Measurements from ENCODE around the gene ATXN10.
"Not testable (repeated sequence)": the region's sequence is repeated elsewhere in the genome, so short reads cannot be mapped to it uniquely, and the experiment has no call there.

The ATXN10 gene

DNA sequence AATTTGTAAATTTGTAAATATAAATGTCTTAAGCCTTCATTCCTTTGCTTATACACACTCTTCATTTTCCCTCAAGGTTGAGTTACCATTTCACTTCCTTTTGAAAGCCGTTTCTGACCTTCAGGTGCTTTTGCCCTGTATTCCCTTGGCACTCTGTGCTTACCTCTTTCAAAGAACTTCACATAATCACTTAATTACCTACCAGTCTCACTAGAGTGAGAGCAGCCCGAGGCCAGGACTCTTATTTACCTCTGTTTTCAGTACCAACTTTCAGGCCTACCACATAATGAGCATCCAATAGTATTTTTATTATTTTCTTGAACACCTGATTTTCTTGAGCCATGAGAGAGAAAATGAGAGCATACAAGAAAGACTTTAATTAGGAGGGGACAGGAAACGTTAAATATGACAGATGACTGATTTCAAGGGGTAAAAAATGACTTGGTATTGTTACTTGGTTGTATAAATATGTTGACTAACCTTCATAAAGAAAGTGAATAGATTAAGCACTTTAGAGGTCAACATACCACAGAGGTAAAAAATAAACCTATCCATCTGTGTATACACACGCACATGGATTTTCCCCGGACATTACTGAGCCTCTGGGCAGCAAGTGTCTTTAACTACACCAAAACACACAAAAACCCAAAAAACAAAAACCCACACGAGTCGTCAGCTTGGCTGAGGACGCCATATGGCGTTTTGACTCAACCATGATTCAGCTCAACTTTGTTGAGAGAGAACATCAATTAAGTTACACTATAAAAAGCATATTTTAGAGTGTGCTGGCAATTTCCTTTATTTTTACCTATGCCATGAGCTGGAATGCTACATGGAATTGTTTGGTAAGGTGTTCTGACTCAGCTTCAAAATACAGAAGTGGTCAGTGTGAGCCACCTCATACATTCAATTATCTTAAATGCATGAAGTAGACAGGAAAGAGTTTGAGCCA is 7.6 kb downstream of the ATXN10 start:
- no peak for DNase-seq (ENCODE audit: low spot score)

DNA sequence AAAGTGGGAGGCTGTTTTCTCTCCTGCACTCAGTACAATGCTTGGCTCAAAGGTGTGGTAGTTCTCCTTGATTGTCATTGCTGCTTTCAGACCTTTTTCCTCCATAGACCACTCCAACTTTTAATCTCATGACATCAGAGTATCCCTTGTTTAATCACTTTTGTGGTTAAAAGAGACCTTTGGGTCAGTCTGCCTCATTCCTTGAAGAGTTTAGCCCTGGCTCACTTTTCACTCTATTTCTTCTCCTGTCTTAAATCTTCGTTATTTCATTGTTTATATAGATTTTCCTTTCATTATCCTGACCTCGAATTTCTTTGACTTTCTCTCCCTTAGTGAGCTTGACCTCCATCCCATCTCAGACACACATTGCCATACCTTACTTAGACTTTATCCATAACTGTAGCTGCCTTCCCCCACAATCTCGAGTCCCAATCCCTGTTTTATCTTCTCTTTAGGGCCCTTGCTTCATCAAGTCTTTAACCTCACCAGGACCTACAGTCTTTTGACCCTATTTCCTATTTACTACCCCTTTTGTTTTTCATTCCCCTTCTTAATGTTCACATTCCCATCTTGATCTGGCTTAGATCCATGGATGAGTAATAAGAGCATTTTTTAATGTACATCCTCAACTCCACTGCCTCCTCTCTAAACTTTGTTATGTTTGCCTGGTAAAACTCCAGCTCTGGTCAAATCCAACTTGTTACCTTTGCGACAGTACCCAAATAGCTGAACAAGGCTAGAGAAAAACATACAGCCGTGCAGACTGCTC is 9.5 kb downstream of the ATXN10 start:
- no peak for DNase-seq (ENCODE audit: low spot score)

DNA sequence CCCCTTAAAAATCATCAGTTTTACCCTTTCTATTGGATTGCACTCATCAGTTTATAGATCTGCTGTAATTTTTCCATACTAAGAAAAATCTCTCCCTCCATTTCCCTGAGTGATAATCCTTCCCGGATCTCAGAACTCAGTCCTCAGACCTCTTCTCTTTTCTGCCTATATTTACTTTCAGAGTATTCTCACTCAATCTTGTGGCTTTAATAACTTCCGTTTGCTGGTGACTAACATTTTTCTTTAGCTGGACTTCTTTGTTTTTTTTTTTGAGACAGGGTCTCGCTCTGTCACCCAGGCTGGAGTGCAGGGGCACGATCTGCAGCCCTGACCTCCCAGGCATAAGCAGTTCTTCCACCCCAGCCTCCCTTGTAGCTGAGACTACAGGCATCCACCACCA is 10.4 kb downstream of the ATXN10 start:
- DNase-seq (ENCODE audit: low spot score): no peak

DNA sequence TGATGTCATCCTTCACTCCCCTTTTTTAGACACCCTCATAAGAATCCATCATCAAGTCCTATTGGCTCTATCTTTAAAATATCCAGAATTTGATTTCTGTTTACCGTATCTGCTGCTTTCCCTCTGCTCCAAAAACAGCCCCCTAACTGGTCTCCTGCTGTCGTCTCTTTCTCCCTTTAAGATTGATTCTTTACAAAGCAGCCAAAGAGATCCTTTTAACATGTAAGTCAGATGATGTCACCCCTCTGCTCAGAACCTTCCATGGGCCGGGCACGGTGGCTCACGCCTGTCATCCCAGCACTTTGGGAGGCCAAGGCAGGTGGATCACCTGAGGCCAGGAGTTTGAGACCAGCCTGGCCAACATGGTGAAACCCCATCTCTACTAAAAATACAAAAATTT is 11.1 kb downstream of the ATXN10 start:
- DNase-seq (ENCODE audit: low spot score): not testable (repeated sequence)

DNA sequence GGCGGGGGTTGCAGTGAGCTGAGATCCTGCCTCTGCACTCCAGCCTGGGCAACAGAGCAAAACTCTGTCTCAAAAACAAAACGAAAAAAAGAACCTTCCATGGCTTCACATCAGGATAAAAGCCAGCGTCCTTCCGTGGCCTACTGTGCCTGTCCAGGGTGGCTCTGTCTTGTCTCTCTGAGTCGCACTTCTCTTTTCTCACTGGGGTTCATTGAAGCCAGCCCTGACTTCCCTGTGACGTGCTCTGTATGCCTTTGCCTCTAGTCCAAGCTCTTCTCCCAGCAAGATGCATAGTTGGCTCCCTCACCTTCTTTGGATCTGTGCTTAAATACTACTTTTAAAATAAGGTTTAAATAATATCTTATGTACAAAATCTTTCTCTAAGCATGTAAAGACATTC is 11.6 kb downstream of the ATXN10 start:
- DNase-seq (ENCODE audit: low spot score): no peak

DNA sequence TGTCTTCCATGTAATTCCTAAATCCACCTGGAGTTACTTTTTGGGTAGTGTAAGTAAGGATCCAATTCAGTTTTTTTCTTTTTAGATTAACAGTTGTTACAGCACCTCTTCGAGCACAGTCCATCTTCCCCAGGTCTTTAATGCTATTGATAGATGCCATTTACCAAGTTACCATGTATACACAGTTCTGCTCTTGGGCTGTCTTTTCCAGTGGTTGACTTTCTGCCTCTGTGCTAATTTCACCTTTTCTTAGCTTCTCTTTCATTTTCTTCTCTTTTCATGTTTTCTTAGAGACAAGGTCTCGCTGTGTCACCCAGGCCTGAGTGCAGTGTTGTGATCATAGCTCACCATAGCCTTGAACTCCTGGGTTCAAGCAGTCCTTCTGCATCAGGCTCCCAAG is 12.0 kb downstream of the ATXN10 start:
- DNase-seq (ENCODE audit: low spot score): no peak

DNA sequence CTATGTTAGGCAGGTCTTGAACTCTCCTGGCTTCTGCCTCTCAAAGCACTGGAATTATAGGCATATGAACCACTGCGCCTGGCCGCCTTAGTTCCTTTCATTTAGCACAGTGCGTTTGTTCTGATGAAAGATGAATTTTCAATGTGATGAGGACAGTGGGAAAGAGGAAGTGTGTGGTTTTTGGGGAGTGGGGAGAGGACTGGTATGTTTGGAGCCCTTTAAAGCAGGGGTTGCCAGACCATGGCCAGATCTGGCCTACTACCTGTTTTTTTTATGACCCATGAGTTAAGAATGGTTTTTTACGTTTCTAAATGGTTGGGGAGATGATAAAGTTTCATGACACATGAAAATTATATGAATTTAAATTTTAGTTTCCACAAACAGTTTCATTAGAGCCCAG is 12.5 kb downstream of the ATXN10 start:
- no peak for DNase-seq (ENCODE audit: low spot score)

DNA sequence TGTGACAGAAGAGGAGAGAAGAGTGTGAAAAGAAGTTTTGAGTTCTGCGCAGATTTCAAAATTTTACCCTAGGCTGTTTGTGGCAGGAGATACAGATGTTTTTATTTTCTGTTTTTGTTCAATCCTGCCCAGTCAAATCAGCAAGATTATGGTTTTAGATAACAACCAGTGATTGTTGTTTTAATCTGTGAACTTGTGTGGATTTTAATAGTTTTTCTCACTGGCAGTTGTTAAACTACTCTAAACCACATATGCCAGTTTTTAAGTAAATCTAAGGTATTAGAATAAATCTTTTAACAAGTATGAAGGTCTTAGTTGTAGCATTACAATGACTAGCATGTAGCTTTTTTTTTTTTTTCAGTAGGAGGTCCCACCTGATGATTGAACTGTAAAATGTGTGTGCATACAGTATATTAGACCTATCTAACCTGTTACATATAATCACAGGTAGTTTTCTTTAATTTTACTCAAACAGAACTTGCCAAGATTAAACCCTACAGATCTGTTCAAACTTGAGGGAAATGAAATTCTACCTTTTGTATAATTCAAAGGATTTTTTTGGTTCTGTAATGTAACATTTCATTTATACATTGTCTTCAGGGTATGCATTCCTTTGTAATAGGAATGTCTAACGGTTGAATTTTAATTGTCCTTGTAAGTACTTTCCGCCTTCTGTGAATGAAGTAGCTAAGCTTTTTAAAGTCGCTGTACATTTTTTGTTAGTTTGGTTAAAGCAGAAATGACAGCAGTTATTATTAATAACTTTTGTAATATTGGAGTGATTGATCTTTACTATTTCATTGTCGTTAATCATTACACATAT is 13.3 kb downstream of the ATXN10 start:
- no peak for DNase-seq (ENCODE audit: low spot score)

DNA sequence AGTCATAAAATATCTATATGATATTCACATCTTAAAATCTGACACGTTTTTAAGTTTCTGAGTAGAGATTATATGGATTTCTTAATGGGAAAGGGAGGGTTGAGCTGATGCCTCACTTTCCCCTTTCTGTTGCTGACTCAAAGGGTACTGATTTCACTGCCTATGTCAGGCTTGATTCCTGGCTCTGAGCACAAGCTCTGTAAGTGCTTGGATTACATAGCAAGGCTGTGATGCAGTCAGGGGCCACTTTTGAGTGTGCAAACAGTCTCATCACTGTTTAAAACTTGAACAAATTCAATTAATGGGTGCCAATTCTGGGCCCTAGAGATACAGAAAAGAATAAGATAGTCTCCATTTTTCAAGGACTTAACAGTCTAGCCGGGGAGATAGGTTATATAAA is 14.4 kb downstream of the ATXN10 start:
- no peak for DNase-seq (ENCODE audit: low spot score)

DNA sequence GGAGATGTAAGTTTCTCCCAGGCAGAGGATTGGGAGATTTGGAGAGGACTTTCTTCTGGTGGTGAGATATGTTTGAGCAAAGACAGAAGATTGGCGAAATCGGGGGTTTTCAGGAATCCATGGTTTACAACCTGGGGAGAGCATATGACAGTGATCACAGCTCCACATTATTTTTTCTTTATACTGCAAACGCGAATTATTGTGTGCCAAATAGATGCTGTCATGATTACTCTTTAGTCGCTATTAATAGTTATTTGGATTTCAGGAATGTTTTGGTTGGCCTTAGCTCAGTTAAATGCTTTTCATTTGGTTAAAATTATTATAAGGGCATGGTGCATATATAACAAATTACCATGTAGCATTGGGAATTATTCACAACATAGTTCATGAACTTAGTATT is 15.2 kb downstream of the ATXN10 start:
- DNase-seq (ENCODE audit: low spot score): no peak

DNA sequence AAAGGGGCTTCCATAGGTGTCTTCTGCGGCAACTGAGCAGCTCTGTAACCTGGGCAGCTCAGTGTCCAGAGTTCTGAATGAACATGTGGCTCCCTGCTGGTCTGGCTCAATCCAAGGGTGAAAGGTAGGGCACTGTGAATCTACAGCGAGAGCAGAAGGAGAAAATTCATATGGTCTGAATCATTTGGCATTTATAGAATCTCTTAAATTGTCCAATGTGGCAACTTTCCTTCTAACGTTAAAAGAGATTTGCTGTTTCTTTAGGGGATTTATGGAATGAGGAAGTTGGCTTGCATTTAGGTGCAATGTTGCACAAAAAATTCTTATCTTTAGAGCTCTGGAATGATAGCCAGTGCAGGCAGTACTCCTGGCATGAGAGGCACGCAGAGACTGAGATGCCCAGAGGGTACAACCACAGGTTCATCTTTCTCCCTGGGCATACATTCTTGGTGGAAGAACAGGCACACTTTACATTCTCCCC is 17.0 kb downstream of the ATXN10 start:
- DNase-seq (ENCODE audit: low spot score): no peak

DNA sequence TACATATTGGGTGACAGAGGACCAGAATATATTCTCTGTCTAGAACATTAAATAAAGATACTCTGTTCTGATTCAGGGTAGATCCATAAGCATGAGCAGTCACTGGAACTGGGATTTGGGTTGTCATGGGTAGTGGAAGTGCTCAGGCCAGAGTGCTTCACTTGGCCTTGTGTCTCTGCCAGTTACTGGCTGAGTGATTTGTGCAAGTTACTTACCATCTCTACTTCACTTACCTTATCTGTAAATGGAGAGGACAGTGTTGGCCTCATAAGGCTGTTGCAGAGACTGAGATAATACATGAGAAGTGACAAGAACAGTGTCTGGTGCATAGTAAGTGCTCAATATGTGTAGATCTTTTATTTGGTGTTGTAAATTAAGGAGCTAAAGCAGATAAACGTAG is 17.6 kb downstream of the ATXN10 start:
- no peak for DNase-seq (ENCODE audit: low spot score)

DNA sequence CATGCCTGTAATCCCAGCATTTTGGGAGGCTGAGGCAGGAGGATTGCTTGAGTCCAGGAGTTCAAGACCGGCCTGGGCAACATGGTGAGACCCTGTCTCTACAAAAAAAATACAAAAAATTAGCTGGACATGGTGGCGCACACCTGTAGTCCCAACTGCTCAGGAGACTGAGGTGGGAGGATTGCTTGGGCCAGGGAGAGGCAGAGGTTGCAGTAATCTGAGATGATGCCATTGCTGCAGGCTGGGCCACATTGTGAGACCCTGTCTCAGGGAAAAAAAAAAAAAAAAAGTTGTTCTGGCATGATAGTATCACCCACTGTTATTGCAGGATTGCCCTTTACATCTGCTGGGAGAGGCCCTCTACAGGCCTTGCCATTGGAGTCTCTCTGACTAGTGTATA is 18.4 kb downstream of the ATXN10 start:
- DNase-seq (ENCODE audit: low spot score): no peak

DNA sequence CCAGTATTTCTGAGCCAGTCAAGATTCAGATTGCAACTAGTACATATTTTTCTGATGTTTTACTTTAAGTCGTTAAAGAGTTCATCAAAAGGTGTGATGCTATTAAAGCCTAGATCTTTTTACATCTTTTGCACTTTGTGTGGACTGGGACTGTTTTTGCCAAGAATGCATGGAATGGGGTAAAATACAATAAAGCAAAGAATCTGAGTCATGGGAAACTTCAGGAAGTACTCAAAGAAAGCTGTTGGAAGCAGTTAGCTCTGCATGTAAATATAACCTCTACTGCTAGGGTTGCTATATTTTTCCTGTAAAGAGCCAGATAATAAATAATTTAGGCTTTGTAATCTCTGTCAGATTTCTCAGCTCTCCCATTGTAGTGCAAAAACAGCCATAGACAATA is 20.9 kb downstream of the ATXN10 start:
- DNase-seq (ENCODE audit: low spot score): no peak

DNA sequence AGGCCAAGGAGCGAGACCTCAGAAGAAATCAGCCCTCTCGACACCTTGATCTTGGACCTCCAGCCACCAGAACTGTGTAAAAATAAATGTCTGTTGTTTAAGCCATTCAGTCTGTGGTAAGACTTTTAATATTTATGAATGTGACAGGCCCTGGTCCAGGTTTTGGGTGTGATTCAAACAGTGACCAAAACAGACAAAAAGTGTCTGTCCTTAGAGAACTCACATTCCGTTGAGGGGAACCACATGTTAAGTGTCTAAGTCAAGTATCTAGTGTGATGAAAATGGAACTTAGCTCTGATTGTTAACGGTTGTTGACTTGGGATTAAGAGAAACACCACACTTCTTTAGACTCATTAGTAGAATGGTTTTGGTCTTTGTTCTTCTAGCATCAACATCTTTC is 22.2 kb downstream of the ATXN10 start:
- DNase-seq (ENCODE audit: low spot score): no peak

DNA sequence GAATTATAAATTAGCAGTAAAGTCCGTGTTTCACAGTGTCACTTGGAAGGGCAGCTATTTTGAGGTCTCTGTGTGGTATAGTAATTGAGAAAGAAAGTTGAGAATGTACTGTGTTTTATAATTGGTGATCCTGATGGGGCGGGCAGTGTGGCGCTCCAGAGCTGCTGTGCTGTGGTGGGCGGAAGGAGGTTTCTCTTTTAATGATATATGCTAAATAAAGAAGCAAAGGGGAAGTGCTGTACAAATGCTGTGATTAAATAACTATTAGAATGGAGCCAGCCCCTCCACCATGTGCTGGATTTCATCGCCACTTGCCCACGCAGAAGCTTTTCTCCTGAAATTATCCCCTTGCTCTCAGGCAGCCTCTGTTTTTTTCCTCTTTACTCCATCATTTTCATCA is 24.6 kb downstream of the ATXN10 start:
- DNase-seq (ENCODE audit: low spot score): no peak

DNA sequence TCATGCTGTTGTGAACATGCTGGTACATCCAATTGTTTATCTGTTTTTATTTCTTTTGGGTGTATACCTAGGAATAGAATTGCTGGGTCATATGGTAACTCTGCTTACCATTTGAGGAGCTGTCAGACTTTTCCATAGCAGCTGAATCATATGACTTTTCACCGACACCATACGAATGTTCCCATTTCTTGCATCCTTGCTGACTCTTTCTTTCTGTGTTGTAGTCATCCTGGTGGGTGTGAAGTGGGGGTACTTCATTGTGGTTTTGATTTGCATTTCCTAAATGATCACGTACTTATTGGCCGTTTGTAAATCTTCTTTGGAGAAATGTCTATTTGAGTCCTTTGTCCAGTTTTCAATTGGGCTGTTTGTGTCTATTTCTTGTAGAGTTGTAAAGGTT is 26.5 kb downstream of the ATXN10 start:
- DNase-seq (ENCODE audit: low spot score): no peak

DNA sequence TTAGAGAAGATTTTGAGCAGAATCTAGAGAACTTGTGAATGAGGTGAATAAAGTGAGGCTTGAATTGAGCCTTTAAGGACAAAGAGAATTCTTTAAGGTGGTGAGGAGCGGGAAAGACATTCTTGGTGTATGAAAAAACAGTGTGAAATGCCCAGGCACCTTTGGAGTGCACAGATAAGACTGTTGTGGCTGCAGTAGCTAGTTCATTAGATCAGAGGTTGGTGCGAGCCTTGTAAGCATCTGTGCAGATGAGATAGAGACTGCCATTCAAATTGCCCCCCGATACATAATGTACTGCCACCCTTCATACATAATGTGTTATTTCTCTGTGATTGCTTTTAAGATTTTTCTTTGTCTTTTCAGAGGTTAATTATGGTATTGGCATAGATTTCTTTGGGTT is 31.3 kb downstream of the ATXN10 start:
- DNase-seq (ENCODE audit: low spot score): no peak

DNA sequence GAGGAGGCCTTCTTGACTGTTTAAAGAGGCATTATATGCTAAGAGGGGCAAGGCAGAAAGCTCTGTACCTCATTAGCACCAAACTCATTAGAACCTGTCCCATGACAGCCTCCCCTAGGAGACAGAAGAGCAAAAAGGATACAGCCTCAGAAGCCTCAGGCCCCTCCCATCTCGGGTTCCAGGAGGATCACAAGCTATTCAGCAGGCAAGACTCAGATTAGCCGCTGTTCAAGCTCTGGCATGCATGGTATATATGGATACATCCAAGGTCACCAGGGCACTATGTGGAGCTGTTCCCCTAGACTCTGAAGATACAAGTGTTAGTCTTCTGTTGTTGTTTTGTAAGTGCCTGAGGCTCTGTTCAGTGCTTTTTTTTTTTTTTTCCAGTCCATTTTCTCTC is 32.1 kb downstream of the ATXN10 start:
- no peak for DNase-seq (ENCODE audit: low spot score)

DNA sequence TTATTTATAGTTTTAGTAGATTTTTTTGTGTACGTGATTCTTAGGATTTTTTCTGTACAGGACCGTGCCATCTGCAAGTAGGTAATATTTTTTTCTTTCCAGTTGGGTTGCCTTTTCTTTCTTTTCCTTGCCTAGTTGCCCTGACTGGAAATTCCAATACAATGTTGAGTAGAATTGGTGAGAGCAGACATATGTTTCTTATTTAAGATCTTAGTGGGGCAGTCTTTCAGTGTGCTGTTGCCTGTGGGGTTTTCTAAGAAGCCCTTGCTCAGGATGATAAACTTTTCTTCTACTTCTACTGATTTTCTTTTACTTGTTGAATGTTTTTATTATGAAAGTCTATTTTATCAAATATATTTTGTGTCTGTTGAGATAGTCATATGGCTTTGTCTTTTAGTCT is 33.0 kb downstream of the ATXN10 start:
- no peak for DNase-seq (ENCODE audit: low spot score)

DNA sequence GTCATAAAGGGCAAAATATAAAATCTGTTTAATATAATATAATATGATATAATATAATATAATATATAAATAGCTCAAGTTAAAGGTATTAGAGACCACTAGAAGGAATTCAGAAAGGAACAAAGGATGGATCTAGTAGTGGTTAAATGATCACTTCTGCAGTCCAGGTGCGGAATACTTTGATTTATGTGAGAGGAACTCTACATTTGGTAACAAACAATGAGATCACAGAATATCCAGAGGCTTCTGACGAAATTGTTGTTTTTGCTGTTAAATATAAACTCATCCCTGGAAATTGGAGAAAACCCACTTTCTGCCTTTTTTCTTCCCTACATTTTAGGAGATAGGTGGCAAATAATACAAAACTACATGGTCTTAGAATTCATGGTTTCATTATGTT is 36.0 kb downstream of the ATXN10 start:
- DNase-seq (ENCODE audit: low spot score): no peak

DNA sequence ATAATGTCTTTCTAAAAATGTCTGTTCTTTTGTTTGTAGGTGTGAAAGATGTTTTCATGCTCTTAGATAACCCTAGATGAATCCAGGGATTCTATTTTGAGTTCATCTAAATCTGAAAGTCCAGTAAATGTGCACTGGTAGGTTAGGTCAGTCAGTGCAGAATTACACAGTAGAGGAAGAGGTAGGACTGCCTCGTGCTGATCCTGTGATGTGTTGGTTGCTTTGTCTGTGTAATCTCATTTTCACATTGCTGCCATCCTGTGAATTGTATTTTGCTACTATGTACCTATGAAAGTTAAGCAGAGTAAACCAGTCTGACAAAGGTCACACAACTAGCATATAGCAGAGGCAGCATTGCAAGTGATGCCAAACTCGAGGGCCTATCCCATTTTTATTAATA is 36.5 kb downstream of the ATXN10 start:
- DNase-seq (ENCODE audit: low spot score): no peak
